ENCODE measurements around the gene ERAL1. TPM values are rescaled to one million over a fixed set of nuclear protein-coding genes. Genes with fewer than 3 reads are reported as not detected.
A peak's percentile ranks its signal among the peaks of the same experiment; 100 is the strongest.

Gene ERAL1
- total and polyA plus RNA-seq, 2 of the 13 experiments (the other 11 are each of a cell fraction or from before 2014, with no cell fraction given), result 46.9 to 72.2 TPM

DNA sequence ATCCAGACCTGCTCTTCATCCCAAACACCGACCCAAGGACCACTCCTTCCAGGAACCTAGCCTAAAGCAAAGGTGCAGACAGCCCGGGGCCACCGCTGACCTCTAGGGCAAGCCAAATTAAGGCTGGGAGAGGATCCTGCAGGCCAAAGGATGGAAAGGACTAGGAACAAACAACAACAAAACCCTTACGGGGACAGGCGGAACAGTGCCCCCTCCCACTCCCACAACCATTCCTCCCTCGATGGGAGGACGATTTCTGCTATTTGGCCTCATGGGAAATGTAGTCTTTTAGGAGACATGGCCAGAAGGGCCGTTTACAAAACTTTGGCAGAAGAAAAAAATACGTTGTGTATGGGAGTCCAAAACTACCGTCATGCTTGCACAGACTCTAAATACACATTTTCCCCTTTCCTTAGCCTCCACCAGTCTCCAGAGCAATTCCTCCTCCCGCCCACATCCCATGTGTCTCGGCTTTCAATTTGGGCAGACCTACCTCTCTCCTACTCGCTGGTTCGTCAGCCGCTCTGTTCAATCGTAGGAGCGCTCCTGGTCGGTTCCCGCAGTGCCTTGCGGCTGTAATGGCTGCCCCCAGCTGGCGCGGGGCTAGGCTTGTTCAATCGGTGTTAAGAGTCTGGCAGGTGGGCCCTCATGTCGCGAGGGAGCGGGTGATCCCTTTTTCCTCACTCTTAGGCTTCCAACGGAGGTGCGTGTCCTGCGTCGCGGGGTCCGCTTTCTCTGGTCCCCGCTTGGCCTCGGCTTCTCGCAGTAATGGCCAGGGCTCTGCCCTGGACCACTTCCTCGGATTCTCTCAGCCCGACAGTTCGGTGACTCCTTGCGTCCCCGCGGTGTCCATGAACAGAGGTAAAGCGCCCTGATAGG lies at the start of gene ERAL1 (continued):
- TF ChIP-seq KAT7 (CRISPR knock-in tag; IDR thresholded peaks at IDR 0.05; ENCODE audit: borderline replicate concordance) (no peak), ZNF652 (CRISPR knock-in tag; IDR thresholded peaks at IDR 0.05; ENCODE audit: borderline replicate concordance, low read depth) (no peak), AKAP8 (CRISPR knock-in tag; IDR thresholded peaks at IDR 0.05) (no peak), TRIM24 (CRISPR knock-in tag; IDR thresholded peaks at IDR 0.05) (no peak), SMAD1 (CRISPR knock-in tag; IDR thresholded peaks at IDR 0.05; ENCODE audit: borderline replicate concordance, low read depth) (no peak; the same call in 1 of the 2 replicates), RCOR2 (CRISPR knock-in tag; IDR thresholded peaks at IDR 0.05) (0 out of 2 replicates have a peak, but pooled peaks have one; percentile 28), SMARCE1 (IDR thresholded peaks at IDR 0.05; ENCODE audit: borderline replicate concordance) (no peak), JUN (CRISPR knock-in tag; IDR thresholded peaks at IDR 0.05) (no peak), ZNF530 (CRISPR knock-in tag; IDR thresholded peaks at IDR 0.05; ENCODE audit: low read depth) (no peak), ARNT2 (CRISPR knock-in tag; IDR thresholded peaks at IDR 0.05; ENCODE audit: low read depth) (peak; percentile 58), FOXA3 (CRISPR knock-in tag; IDR thresholded peaks at IDR 0.05) (peak; percentile 34; the same call in 1 of the 2 replicates), CERS6 (CRISPR knock-in tag; IDR thresholded peaks at IDR 0.05) (no peak), PHF20 (CRISPR knock-in tag; IDR thresholded peaks at IDR 0.05) (peak; percentile 96), ERF (CRISPR knock-in tag; IDR thresholded peaks at IDR 0.05) (peak; percentile 63; the same call in 1 of the 2 replicates), ZNF451 (CRISPR knock-in tag; IDR thresholded peaks at IDR 0.05) (peak; percentile 28; the same call in 1 of the 2 replicates), GABPA (IDR thresholded peaks at IDR 0.05; ENCODE audit: low read depth, low read length) (peak; percentile 13; the same call in 1 of the 2 replicates), GABPA (CRISPR knock-in tag; IDR thresholded peaks at IDR 0.05; ENCODE audit: low read depth) (0 out of 2 replicates have a peak, but pooled peaks have one; percentile 39), FOXK1 (CRISPR knock-in tag; IDR thresholded peaks at IDR 0.05; ENCODE audit: borderline replicate concordance, low read depth) (peak; percentile 51; the same call in 1 of the 2 replicates), KDM4B (CRISPR knock-in tag; IDR thresholded peaks at IDR 0.05) (no peak)
- TF ChIP-seq, protein P1, sequence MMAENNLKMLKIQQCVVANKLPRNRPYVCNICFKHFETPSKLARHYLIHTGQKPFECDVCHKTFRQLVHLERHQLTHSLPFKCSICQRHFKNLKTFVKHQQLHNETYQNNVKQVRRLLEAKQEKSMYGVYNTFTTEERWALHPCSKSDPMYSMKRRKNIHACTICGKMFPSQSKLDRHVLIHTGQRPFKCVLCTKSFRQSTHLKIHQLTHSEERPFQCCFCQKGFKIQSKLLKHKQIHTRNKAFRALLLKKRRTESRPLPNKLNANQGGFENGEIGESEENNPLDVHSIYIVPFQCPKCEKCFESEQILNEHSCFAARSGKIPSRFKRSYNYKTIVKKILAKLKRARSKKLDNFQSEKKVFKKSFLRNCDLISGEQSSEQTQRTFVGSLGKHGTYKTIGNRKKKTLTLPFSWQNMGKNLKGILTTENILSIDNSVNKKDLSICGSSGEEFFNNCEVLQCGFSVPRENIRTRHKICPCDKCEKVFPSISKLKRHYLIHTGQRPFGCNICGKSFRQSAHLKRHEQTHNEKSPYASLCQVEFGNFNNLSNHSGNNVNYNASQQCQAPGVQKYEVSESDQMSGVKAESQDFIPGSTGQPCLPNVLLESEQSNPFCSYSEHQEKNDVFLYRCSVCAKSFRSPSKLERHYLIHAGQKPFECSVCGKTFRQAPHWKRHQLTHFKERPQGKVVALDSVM (CRISPR knock-in tag; IDR thresholded peaks at IDR 0.05), result peak; percentile 68
- TF ChIP-seq, protein P2, sequence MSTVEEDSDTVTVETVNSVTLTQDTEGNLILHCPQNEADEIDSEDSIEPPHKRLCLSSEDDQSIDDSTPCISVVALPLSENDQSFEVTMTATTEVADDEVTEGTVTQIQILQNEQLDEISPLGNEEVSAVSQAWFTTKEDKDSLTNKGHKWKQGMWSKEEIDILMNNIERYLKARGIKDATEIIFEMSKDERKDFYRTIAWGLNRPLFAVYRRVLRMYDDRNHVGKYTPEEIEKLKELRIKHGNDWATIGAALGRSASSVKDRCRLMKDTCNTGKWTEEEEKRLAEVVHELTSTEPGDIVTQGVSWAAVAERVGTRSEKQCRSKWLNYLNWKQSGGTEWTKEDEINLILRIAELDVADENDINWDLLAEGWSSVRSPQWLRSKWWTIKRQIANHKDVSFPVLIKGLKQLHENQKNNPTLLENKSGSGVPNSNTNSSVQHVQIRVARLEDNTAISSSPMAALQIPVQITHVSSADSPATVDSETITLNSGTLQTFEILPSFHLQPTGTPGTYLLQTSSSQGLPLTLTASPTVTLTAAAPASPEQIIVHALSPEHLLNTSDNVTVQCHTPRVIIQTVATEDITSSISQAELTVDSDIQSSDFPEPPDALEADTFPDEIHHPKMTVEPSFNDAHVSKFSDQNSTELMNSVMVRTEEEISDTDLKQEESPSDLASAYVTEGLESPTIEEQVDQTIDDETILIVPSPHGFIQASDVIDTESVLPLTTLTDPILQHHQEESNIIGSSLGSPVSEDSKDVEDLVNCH (CRISPR knock-in tag; IDR thresholded peaks at IDR 0.05), result no peak
- TF ChIP-seq, protein P3, sequence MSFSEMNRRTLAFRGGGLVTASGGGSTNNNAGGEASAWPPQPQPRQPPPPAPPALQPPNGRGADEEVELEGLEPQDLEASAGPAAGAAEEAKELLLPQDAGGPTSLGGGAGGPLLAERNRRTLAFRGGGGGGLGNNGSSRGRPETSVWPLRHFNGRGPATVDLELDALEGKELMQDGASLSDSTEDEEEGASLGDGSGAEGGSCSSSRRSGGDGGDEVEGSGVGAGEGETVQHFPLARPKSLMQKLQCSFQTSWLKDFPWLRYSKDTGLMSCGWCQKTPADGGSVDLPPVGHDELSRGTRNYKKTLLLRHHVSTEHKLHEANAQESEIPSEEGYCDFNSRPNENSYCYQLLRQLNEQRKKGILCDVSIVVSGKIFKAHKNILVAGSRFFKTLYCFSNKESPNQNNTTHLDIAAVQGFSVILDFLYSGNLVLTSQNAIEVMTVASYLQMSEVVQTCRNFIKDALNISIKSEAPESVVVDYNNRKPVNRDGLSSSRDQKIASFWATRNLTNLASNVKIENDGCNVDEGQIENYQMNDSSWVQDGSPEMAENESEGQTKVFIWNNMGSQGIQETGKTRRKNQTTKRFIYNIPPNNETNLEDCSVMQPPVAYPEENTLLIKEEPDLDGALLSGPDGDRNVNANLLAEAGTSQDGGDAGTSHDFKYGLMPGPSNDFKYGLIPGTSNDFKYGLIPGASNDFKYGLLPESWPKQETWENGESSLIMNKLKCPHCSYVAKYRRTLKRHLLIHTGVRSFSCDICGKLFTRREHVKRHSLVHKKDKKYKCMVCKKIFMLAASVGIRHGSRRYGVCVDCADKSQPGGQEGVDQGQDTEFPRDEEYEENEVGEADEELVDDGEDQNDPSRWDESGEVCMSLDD (CRISPR knock-in tag; IDR thresholded peaks at IDR 0.05; ENCODE audit: borderline replicate concordance), result no peak; the same call in 1 of the 2 replicates

Data from HepG2 (cell line).